GM18499 (cell line): Measurements from ENCODE around the gene SYT11.

ENCODE experiments used
- ATAC-seq: cut with Tn5 transposase; IDR thresholded peaks from one replicate; pipeline ENCODE4 v1.9.1; 2021; ENCODE audit warnings: moderate number of reproducible peaks; ENCODE audit not compliant: insufficient read depth, unreplicated experiment

Gene SYT11

DNA sequence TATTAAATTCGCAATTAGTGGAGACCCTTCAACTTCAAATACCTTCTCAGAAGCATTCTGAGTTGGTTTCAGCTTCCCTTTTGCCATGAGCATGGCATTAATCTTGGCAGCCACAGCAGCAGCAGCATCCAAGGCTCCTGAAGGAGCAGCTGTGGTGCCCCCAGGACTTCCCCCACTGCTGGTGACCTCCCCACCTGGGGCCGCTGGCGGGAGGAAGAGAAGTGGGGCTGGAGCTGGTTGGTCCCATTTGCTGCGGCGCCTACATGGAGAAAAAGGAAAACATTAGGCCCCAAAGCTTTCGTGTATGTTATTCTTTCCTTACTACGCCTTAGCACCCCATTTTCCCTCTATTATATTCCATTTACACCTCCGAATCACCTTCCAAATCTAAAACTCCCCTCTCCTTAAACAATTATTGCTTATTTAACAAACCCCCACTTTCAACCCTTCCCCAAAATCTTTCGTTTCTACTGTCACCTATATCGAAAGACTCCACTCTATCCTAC, 74.3 kb downstream of the SYT11 start:
- no peak for ATAC-seq

DNA sequence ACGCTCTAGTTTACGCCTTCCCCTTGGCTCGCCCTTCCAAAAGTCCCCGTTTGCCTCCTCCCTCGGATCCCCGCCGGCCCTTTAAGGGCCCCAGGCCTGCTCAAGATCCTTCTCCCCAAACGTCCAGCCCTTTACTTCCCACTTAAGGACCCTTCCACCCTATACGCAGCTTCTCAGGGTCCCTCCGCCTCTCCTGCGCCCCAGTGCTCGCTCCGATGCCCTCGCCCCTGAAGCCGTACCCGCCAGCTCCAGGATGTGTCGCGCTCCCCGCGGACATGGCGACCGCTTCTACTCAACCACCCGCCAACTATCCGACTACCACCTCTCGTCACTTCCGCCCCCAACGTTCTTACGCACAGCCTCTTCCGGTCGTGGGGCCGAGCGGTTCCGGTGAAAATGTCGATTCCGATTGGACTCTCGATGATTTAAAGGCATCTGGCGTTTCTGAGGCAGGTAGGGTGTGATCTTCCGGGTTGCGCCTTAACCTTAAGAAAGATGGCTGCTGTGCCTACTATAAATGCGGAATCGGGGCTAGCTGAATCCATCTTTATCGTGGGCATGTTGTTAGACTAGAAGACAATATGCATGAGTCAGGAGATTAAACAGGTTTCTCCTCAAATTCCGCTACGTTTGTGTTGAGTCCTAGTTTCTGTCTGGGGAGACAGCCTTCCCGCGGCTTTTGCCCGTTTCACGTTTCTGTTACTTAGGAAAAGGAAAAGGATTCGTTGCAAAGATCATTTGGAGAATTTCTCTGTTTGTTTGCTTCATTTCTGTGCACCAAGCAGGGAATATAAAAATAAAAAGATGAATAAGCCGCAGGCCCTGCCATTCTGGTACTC, 74.9 kb downstream of the SYT11 start, which contains the start of gene KHDC4:
TSS of gene KHDC4 (minus strand) at position 317 of the 839 bp plus-strand sequence. CDS start at position 277, 40 bp downstream.
- peak; percentile 76 for ATAC-seq
